Erythroblast (primary cell): ENCODE results near the gene KRTAP19-2.
"Not testable (repeated sequence)": the region's sequence is repeated elsewhere in the genome, so short reads cannot be mapped to it uniquely, and the experiment has no call there.

Source experiments
- DNase-seq, 2 experiments: peaks; one replicate each; lab custom pipeline; 2025; lab: John Stamatoyannopoulos, UW
- GATA1 ChIP-seq: IDR thresholded peaks from 2 replicates; pipeline ENCODE4 v1.6.1; 2011; ENCODE audit warnings: low read depth, mild to moderate bottlenecking, control low read depth, low read length, moderate library complexity
- POLR2A ChIP-seq: IDR thresholded peaks from 2 replicates; pipeline ENCODE4 v1.6.1; 2011; ENCODE audit warnings: mild to moderate bottlenecking, low read length

Gene KRTAP19-2, protein sequence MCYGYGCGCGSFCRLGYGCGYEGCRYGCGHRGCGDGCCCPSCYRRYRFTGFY

DNA sequence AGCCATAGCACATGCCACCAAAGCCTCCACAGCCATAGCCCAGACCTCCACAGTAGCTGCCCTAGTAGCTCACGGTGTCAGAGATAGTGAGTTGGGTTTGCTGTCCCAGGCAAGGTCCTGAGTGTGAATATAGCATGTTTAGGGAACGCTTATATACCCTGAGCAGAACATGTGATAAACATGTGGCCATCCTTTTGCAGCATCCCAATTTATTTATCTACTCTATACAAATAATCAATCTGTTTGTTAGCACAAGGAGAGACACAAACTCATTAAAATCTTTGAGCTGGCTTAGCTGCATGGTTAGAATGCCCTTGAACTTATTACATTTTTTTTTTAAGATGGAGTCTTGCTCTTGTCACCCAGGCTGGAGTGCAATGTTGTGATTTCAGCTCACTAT is at the start of gene KRTAP19-2:
Gene KRTAP19-2, minus strand, starts transcription at position 101 of the 400 bp plus-strand sequence. Its CDS starts 88 bp downstream, at position 13.
- no peak for DNase-seq
- TF ChIP-seq GATA1 (no peak), POLR2A (no peak)

DNA sequence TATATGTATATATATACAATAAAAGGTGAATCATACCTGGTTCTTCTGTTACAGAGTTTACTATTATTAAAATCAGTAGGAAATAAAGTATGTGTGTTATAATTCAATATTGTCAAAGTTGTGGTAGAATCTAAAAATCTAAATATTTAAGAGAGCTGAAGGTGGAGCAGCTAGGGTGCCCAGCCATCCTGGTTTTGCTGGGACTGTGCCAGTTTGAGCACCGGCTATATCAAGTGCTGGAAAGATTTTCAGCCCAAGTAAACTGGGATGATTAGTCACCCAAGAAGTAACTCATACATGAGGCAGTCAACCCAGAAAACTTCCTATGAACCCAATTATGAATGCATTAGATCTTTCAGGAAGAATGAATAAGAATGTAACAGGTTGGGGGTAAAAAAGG is 31.6 kb upstream of the KRTAP19-2 start:
- no peak for TF ChIP-seq GATA1
- no peak for TF ChIP-seq POLR2A
- no peak for DNase-seq

DNA sequence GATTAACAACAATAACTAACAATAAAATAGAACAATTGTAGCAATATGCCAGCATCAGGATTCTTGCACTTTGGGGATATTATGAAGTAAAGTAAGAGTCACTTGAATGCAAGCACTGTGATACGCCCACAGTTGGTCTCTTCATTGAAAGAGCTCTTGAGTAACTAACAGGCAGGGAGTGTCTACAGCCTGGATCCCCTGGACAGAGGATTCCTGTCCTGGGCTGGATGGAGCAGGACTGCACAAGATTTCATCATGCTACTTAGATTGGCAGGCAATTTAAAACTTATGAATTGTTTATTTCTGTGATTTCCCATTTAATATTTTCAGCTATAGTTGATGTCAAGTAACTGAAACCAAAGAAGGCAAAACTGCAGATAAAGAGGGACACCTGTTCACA is 28.4 kb upstream of the KRTAP19-2 start:
- TF ChIP-seq POLR2A (no peak), GATA1 (no peak)
- no peak for DNase-seq

DNA sequence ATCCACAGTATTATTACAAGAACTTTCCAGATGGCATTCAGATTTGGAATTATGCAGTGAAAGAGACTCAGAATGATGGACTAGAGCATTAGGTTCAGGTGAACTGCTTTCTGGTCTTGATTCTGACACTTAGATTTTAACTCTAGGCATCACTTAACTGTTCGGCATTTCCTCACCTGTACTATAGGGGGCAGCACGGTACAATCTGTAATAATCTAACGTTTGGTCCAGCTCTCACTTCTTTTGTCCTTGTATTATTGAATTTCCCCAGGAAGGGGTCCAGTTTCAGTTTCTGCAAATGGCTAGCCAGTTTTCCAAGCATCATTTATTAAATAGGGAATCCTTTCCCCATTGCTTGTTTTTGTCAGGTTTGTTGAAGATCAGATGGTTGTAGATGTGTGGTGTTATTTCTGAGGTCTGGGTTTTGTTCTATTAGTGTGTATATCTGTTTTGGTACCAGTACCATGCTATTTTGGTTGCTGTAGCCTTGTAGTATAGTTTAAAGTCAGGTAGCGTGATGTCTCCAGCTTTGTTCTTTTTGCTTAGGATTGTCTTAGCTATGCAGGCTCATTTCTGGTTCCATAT is 18.5 kb upstream of the KRTAP19-2 start:
- DNase-seq: not testable (repeated sequence)

DNA sequence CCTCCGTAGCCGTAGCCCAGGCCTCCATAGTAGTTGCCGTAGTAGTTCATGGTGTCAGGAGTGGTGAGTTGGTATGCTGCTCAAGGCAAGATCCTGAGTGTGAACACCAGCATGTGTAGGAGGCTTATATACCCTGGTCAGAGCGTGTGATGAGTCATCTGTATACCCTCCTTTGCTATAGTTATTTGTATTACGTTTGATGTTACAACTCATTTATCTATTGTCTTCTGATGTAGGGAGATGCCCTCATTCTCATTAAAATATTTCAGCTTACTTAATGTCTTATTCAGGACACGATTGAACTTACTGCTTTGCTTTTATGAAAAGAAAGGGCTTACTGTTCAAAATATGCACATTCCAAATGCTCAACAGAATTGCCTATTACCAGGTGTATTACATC is 14.8 kb upstream of the KRTAP19-2 start, which contains the start of gene KRTAP19-5:
Gene KRTAP19-5, minus strand, starts transcription at position 101 of the 400 bp plus-strand sequence. Its CDS starts 51 bp downstream, at position 50.
- no peak for TF ChIP-seq GATA1
- TF ChIP-seq POLR2A: no peak
- DNase-seq: no peak

DNA sequence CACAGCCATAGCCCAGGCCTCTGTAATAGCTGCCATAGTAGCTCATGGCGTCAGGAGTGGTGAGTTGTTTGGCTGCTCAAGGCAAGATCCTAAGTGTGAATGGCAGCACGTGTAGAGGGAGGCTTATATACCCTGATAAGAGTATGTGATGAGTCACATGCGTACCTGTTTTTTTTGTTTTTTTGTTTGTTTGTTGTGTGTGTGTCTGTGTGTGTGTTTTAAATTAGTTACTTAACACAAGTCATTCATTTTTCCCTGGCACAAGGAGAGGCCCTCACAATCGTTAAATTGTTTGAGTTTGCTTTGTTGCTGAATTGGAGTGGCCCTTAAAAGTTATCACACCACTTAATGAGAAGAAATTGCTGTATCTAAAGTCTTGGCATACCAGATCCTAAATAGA is 9.8 kb upstream of the KRTAP19-2 start, which contains the start of gene KRTAP19-4:
Gene KRTAP19-4, minus strand, starts transcription at position 101 of the 400 bp plus-strand sequence. Its CDS starts 55 bp downstream, at position 46.
- no peak for DNase-seq

DNA sequence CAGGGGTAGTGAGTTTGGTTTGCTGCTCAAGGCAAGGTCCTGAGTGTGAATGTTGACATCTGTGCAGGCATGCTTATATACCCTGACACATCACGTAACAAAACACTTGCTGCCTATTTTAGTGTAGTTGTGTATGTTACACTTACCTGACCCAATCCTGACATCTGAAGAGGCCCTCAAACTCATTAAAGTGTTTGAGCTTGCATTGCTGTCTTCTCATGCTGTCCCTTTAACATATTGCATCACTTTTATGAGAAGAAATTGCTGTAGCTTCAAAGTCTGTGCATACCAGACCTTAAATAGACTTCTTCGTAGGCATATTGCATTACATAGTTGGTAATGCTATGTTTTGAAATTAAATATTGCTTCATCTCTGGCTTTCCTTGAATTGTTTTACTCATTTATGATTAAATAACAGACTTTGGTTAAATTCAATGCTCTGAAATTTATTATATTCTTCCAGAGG is 4.8 kb upstream of the KRTAP19-2 start, which contains the start of gene KRTAP19-3:
Gene KRTAP19-3, minus strand, starts transcription at position 51 of the 466 bp plus-strand sequence. CDS start 56 bp downstream, outside the sequence.
- DNase-seq: no peak
- TF ChIP-seq POLR2A (no peak), GATA1 (no peak)

More for the DNA sequence above, 9.8 kb upstream of the KRTAP19-2 start, which contains the start of gene KRTAP19-4:
- no peak for TF ChIP-seq GATA1
- no peak for TF ChIP-seq POLR2A

DNA sequence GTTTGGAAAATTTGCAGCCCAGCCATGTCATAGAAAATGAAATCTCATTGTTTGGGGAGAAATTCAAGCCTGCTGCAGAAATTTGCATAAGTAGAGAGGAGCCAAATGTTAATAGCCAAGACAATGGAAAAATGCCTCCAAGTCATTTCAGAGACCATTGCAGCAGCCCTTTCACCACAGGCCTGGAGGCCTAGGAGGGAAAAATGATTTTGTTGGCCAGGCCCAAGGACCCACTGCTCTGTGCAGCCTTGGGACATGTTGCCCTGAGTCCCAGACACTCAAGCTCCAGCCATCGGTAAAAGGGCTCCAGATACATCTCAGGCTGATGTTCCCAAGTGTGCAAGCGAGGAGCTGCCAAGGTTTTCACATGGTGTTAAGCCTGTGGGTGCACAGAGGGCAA is 1.1 kb downstream of the KRTAP19-2 start:
- DNase-seq: no peak
- TF ChIP-seq POLR2A: no peak
- TF ChIP-seq GATA1: no peak

DNA sequence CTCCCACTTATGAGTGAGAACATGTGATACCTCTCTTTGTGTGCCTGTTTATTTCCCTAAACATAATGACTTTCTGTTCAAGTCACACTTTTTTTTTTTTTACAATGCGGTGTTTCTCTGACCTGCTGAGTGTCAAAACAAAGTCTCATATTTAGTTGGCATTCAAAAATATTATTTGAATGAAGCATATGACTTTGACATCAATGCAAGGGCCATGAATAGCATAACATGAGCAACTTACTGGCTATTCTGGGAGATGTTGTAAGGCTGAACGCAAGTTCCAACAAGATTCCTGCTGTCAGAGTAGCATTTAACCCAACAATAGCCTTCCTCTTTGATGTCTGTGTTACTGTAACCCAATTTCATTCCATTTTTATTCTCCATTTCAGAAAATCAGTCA is 5.1 kb downstream of the KRTAP19-2 start:
- TF ChIP-seq GATA1: no peak
- TF ChIP-seq POLR2A: no peak
- DNase-seq: no peak

DNA sequence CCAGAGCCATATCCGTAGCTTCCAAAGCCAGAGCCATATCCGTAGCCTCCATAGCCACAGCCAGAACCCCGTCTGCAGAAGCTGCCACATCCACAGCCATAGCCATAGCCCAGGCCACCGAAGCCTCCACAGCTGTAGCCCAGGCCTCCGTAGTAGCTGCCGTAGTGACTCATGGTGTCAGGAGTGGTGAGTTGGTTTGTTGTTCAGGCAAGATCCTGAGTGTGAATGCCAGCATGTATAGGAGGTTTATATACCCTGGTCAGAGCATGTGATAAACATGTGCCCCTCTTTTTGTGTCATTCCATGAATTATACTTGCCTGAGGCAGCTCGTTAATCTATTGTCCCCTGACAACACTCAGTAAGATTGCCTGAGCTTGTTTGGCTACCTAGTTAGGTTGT is 7.1 kb downstream of the KRTAP19-2 start, which contains the start of gene KRTAP19-1:
Gene KRTAP19-1, minus strand, starts transcription at position 223 of the 400 bp plus-strand sequence. Its CDS starts 50 bp downstream, at position 173.
- TF ChIP-seq POLR2A (no peak), GATA1 (no peak)

DNA sequence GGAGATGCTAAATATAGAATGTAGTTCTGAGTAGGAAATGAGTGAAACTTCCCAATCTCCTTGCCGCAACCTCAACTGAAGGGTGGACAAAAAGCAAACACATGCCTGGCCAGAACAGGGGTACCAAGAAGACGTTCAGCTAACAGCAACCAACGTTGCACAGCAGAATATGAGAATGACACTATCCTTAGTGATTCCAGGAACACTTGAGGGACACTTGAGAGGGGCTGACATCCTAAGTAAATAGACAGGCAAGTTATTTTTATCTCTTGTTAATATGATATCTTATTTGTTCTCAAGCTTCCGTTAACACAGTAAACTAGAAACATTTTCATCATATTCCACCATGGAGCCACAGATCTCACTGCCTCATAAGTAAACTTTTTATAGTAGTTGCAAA is 8.0 kb downstream of the KRTAP19-2 start:
- TF ChIP-seq GATA1: no peak
- no peak for TF ChIP-seq POLR2A
- no peak for DNase-seq

More for the DNA sequence above, 7.1 kb downstream of the KRTAP19-2 start, which contains the start of gene KRTAP19-1:
- no peak for DNase-seq

DNA sequence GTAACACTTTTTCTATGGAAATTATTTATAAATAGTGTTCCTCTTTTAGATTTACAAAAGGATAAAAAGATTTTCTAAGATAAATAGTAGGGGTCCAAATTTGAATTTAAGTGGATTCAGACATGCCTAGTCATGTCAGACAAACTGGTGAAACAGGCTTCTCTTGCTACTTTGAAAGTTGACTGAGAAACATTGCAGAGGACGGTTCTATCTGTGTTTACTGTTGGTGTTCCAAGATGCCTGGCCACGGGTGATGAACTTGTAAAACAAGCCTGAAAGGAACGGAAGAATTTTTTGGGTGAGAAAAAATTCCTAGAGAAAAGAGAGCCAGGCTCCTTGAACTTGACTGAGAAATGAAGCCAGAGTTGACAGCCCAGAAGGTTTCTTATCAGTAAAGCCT is 9.2 kb downstream of the KRTAP19-2 start:
- no peak for DNase-seq
- TF ChIP-seq POLR2A (no peak), GATA1 (no peak)

DNA sequence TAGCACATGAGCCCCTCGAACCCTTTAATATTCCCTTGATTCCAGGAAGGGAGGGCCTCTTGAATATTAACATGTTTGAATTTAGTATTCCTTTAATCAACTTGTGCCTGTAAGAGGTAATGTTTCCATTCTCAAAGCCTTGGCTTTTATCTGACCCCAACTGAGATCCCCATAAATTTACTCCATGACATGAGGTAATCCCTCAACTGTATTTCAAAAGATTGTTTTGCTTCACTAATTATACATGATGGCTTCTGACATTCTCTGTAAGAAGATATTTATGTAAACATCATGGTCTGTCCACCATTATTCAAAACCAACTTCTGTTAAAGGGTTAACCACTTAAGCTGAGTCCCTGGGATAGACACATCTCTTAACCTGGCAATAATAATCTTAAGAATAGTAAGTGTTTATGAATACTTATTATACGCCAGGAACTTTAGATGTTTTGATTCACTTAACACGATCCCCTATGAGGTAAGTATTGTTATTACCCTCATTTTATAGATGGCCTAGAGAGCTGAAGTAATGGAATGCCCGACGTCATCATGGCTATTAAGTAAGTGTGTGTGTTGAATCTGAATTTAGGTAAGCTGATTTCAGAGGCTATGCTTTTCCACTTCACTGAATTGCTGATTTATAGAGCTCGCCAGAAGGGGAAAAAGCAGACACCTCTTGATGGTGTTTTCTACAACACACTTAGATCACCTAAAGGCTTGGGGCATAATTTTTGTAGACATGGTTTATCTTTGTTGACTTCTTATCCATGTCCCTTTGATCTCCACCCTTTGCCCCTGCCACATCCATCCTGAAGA is 18.1 kb downstream of the KRTAP19-2 start:
- no peak for TF ChIP-seq GATA1
- TF ChIP-seq POLR2A: no peak
- no peak for DNase-seq

DNA sequence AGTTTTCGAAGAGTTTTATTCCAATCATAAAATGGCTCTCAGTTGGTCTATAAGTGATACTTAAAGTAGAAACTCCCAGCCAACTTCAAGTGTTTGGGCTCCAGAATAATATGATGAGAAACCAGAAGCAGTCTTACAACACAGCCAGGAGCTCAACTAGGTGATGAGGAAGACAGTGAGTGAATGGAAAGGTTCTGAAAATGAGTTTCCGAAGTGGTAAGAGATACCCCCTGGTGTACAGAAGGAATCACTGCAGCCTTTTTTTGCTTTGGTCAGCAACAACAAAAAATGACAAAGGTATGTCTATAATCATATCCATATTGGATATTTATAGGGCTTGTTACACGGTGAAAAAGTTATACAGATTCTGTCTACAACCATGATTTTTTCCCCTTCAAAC is 23.5 kb downstream of the KRTAP19-2 start:
- no peak for TF ChIP-seq GATA1
- DNase-seq: peak in 1 of 2 experiments; percentile 22
